HG02973 (cell line): ENCODE results near the gene IPMK.

Source experiments
- ATAC-seq: cut with Tn5 transposase; IDR thresholded peaks from one replicate; pipeline ENCODE4 v1.9.1; 2021; ENCODE audit warnings: moderate library complexity; ENCODE audit not compliant: unreplicated experiment

Gene IPMK

DNA sequence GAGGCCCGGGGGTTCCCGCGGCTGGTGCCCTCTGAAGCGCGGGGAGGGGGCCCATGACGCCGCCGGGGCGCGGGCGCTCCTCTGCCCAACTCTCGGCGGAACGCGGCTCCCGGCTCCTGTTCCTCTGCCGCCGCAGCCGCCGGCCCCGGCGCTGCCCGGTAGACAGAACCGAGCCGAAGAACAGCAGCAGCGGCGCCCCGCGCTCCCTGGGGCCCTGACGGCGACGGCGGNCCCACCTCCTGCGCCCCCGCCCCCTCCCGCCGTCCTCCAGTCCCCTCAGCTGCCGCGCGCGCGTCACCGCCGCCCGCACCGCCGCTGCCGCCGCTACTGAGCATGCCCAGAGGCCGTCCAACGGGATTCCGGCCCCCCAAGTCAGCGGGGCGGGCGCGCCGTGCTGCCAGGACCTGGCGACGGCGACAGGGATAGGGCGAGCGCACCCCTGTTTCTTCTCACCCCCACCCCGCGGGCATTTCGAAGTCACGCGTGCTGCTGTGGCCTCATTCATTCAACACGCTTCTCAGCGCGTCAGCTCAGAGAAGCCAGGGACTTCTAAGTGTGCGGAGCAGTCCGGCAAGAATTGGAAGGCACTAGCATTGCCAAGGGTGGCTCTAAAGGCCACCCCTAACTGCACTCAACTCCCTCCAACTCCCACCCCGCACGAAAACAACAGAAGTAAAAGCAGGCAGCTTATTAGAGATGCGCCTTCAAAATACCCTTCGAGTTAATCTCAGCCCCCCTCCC lies at the start of gene IPMK:
IPMK (minus strand) TSS at position 182 of the 741 bp plus-strand sequence. CDS start 283 bp downstream, outside the sequence.
- peak; percentile 52 for ATAC-seq

DNA sequence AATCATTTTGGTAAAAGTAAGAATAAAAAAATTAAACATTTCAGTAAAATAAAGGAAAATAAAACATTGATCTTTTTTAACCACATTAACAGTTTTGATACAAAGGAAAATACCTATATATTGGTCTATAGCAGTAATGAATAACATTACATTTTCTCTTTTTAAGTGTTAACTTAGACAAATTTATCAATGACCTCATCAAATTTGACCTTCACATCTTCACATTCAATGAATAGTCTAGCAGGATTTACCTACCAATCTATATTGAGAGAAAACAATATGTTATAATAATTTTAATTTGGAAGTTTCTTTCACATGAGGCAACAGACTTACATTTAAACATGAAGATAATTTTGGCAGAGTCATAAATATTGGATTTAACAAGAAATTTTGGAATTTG lies 49.2 kb upstream of the IPMK start:
- ATAC-seq: no peak

DNA sequence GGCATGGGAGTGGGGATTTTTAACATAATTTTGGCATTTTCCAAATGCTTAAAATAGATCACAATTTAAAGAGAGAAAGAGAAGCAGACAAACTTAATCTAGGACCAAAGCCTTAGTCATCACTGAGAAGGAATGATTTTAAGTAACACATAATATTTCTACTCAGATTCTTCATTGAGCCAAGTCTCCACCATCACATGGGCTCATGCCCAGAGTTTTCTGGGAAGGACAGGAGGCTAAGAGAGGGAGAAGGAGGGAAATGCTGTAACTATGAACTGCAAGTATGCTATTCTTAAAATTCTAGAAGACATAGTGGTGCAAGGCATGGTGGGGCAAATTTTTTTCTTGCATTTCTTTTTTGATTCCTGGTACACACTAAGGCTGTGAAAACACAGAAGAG lies 43.3 kb upstream of the IPMK start:
- no peak for ATAC-seq

DNA sequence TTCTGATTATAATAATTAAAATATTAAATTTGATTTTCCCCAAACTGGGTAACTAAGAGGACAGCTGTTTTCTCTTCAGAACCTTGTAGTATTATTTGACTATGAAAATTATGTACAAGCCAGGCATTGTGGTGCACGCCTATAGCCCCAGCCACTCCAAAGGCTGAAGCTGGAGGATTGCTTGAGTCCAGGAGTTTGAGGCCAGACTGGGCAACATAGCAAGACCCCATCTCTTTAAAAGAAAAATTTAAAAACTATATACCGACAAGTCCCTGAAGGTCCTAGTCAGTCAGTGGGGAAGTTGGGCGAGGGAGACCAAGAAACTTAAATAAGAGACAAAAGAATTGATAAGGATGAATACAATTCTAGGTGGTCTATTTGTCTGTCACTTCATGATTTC lies 40.0 kb upstream of the IPMK start:
- ATAC-seq: no peak

DNA sequence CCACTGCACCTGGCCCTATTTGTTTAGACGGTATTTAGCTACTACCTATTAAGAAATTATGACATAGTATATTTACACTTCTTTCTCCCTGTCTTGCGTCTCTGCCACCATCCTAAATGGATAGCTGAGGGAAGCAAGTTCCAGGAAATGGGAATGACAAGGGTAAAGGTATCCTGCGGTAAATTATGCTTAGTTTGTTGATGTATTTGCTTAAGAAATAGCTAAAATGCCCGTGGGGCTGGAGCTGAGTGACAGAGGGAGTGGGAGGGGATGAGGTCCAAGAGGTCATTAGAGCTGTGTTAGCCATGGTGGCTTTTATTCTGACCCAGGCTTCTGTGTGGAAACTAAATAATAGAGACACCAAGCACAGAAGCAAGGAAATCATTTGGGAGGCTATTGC lies 38.1 kb upstream of the IPMK start:
- ATAC-seq: no peak

DNA sequence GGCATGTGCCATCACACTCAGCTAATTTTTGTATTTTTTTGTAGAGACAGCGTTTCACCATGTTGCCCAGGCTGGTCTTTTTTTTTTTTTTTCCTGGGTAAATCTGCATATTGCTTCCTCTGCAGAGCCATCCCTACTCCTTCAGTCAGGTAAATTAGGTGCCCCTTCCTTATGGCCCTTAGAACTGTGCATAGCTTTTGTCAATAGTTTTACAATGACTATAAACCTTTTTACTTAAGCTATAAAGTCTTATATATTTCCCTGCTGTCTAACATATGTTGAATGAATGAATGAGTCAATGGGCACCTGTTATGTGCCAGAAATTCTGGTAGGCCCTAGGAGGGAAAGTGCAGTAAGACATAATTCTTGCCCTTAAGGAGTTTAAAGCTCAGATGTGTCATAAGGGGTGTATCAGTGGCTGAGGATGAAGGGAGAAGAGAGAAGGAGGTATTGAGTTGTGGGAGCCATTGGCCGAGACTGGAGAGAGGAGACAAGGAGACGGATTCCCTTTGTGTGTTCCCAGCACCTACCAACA lies 36.5 kb upstream of the IPMK start:
- no peak for ATAC-seq

DNA sequence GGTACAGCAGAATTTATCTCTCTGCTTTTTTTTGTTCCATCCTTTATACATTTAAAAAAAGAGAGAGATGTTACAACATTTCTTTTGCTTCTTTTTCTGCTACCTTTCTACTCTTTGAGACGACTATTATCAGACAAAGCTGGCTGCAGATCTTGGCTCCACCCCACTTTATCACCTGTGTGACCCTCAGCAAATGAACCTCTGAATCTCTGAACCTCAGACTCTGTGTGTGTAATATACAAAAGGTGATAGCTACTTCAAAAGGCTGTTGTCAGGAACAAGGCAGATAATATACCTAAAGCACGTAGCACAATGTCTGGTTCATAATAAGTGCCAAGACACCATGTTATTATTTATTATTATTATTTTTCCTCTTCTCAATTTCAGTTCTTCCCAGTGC lies 34.6 kb upstream of the IPMK start:
- ATAC-seq: no peak

DNA sequence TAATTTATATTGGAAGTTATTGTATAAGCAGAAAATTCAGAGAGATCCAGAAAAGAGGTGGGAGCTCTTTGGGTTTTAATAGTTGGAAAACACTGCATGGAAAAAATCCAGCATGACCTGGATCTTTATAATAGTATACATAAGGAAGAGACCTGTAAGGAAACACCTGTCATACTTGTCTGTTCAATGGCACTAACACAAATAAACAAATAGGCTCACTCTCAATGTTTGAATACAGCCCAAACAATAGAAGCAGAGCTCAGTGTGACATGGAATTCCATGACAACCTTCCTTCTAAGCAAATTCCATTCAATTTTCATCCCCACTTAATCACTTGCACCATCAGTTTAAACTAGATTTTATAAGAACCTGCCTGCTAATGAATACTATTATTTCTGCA lies 33.0 kb upstream of the IPMK start:
- no peak for ATAC-seq

DNA sequence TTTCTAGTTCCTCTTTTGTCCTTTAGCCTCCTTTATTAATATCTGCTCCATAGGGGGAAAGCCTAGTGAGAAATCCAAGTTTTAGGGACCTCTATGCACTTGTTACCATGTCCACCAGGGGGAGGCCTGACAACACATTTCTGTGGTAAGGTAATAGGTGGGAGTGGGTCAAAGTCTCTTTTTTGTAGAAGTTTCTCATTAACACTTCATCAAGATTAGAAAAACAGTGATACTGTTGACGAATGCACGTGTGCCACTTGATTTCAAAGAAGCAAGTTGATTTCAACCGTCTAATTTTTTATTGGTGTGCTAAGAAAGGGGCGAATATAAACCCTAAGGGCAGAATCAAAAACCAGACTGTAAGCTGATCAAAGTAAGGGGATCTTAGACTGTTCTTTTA lies 31.9 kb upstream of the IPMK start:
- ATAC-seq: peak; percentile 93

DNA sequence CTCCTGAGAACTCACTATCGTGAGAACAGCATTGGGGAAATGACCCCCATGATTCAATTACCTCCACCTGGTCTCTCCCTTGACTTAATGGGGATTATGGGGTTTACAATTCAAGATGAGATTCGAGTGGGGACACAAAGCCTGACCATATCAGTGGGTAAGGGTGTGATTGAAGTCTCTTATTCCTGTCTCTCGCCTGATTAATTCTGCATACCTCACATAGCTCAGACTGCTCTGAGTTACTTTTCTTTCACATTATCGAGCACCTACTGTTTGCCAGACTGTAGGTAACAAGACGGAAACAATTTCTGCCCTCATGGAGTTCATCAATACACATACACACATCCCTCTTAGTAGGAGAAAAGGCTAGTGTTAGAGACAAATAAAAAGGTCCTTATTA lies 26.3 kb upstream of the IPMK start:
- ATAC-seq: no peak

DNA sequence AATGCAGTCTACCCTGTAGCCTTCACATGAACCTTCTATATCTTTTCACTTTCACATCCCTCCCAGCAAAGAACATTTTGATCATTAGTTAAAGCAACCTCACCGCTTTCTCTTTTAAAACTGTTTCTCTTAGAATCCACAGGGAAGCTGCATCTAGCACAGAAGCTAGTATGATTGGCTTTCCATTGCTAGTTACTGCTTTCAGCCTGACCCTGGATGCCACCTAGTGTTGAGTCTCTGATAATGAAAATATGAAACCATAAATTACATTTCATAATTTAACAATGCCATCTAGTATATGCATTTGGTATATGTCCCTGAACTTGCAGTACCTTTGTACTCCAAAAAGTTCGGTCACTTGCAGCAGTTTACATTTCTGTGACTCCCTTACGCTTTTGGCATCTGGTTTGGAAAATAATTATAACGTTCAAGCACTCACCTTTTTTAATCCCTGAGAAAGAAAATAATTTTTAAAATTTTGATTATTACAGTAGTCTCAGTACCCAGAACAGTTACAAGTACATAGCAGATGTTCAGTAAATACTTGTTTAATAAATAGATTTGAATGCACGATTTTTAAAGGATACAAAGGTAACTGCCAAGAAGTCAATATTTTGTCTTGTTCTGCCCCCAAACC lies 24.0 kb upstream of the IPMK start:
- ATAC-seq: peak; percentile 85

DNA sequence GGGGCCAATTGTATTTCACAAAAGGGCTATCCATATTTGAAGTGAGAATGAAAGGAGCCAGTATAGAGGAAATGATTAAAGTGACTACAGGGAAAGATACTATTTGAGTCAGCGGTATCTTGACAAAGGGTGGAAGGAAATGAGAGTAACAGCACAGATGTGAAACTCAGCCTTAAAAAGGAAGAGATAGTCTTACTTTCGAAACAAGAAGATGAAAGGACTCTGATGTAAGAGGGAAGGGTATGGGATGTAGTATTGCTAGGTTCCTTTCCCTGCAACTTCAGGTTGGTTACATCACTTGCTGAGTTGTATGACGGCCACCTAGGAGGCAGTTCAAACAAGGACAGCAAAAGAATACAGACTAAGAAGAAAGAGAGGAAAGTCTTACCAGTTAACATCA lies 14.9 kb upstream of the IPMK start:
- ATAC-seq: peak; percentile 97

DNA sequence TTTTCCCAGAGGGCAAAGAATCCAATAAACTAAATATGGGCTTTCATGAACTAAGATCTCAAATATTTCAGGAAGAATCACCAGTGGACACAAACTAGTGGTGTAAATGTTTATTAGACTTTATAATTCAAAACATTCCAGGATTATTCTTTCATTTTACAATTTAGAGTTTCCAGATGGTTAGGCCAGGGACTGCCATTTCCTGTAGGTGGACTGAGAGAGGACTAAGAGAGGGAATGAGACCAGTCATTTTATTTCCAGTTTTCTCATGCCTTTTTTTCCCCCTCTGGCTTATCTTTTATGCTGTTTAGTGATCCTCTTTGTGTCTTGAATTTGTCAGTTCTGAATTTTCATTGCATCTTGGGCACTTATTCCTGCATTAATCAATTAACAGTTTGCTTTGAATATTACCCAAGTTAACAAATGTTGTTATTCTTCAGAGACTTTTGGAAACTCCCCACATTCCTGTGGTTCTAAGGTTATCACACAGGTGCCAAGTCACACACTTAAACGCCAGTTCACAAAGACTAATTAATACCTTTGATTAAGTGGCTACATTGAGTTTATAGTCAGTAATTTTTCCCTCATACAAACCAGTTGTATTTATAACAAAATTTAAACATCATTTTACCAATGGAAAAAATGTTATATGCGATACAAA lies 13.5 kb upstream of the IPMK start:
- ATAC-seq: no peak

DNA sequence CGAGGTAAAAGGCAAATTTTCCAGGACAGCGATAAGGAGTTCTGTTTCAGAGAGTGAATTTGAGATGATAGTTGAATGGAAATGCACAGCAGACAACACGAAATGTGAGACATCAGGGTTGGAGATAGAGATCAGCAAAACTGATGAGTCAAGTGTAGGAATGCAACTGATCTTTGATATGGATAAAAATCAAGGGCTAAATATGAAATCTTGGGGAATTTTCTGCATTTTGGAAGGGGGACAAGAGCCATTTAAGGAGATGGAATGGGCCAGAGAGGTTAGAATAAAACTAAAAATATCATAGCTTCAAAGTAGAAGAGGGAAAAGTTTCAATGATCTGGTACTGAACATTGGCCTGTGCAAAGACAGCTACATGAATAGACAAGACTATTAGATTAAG lies 12.8 kb upstream of the IPMK start:
- ATAC-seq: no peak

DNA sequence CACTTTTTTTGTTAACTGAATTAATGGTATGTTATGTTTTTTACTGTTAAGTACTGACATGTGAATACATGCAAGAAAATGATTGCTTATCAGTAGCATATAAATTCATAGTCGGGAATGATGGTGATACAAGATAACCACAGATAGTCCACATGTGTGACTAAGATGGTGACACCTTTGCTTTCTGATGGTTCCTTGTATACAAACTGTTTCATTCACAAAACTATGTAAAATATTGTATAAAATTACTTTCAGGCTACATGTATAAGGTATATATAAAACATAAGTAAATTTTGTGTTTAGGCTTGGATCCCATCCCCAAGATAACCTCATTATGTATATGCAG lies 11.2 kb upstream of the IPMK start:
- no peak for ATAC-seq

DNA sequence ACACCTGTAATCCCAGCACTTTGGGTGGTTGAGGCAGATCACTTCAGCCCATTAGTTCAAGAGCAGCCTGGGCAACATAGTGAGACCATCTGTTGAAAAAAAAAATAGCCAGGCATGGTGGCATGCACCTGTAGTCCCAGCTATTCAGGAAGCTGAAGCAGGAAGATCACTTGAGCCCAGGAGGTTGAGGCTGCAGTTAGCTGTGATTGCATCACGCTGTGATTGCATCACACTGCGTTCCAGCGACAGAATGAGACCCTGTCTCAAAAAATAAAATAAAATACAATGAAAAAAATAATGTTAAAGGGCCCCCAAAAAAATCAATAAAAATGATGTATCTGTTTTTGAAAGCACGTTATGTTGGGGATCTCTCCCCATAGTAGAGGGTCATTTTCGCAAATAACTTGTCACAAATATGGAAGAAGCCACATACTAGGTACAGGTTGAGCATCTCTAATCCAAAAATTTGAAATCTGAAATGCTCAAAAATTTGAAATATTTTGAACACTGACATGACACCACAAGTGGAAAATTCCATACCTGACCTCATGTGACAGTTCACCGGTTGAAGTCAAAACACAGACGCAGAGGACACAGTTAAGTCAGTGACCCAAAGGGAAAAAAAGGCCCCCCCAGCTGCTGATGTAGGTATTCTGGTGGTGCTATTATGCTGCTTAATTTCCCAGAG lies 10.7 kb upstream of the IPMK start:
- no peak for ATAC-seq

DNA sequence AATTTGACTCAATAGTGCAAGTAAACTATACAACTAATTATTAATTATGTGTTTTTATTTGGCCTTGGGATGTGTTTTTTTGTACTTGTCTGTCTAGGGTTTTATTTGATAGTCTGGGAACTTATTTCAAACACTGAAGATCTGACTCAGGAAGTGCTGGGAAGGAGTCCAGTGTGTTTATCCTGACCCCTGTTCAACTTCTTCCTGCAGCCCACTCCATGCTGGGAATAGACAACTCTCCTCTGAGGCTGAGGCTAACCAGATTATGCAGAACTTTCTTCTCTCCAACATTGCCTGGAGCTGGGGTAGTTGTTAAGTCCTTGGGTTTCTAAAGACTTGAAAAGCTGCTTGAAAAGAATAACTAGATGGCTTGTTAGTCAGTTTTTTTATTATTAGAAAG lies 8.2 kb upstream of the IPMK start:
- no peak for ATAC-seq

DNA sequence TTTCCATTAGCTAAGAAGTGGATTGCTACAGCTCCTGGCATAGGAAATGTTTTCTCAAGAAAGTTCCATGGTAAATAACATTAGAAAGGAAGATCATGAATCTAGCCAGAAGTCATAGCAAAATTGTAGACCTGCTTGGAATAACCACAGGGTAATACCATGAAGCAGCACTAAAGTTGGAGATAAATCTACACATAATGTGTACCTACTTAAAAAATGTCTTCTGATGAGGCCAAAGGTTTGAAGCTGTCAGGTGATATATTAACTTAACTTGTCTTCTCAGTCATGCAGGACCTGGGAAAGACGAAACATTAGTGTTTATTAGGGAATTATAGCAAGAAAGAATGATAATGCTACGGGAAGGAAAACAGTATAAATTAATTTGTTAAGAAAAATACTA lies 7.6 kb upstream of the IPMK start:
- ATAC-seq: no peak

DNA sequence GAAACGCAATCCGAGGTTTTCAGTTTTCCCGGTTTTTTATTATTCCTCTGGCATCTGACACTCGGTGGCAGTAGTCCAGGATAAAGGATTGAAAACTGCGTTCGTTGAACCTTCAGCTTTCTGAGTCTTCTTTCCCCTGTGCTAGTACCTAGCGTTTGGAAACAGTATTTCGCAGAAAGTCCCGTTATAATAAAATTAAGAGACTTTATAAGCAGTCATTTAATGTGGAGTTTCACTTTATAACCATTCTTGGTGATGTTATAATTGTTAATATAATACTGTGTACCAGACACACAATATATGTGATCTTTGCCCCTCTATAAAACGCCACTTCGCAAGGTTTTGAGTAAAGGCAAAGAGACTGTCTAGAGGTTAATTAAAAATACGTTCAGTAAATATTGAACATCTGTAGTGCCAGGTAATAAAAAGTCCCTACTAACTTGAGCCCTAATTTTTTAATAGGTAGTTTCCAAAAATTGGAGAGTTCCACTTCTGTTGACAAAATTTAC lies 2.1 kb upstream of the IPMK start:
- no peak for ATAC-seq

DNA sequence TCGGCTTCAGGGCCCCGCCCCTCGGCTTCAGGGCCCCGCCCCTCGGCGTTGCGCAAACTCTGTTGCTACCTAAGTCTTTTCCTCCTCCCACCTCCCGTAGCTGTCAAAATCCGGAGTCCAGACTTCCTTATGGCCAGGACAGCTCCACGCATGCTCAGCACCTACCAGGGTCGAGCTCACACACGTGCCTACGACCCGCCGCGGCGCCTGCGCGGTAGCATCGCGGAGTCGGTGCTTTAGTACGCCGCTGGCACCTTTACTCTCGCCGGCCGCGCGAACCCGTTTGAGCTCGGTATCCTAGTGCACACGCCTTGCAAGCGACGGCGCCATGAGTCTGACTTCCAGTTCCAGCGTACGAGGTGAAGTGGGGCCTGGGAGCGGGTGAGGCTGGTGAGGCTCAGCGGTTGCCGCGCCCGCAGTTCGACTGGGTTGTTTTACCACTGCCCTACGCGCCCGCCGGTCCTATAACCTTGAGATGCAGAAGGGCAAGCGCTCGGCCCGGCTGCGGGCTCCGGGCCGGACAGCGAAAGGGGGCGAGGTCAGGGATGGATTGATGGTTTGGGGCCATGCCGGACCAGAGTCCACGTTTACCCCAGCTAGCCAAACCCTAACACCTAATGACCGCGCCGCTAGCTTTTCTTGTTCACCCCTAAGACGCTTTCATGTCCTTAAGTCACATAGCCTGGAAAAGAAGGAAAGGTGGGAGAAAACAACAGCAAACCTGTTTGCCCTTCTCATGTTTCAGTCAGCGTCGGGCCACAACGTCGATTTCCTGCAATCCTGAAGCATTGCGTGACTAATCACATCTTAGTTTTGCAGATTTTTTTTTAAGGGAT lies 1.5 kb upstream of the IPMK start, which contains the start of gene CISD1:
CISD1 (plus strand) TSS at position 217 of the 836 bp plus-strand sequence; CDS start at position 329, 112 bp downstream.
- peak; percentile 58 for ATAC-seq
